Adrenal gland (tissue), 12 donors: ENCODE data around the gene PTPRE. TPM values are rescaled to one million over a fixed set of nuclear protein-coding genes. Genes with fewer than 3 reads are reported as not detected.

ENCODE experiments used
- DNase-seq, 7 donors: peaks; one replicate each; pipeline ENCODE4 v3.0.0-alpha.2; 2019 to 2020
- H3K27ac ChIP-seq, 5 donors: fragments of 200-600 bp; sonication (generic) in 4 of 5; 1 replicate in 3 of 5; 2 replicates in 2 of 5; pipeline versions ENCODE4 v1.5.1 to v1.8.0; 2016 to 2020; ENCODE audit warnings: mild to moderate bottlenecking in 1 of 5
- H3K27me3 ChIP-seq: fragments of 200-600 bp; 2 replicates; pipeline ENCODE4 v1.8.0; 2021
- H3K36me3 ChIP-seq, 2 donors: fragments of 200-600 bp; replicated peaks in 1 of 2; 1 replicate in 1 of 2; 2 replicates in 1 of 2; pipeline versions ENCODE4 v1.5.1 to v1.8.0; 2018 to 2022
- H3K4me1 ChIP-seq, 2 donors: fragments of 200-600 bp; replicated peaks in 1 of 2; 1 replicate in 1 of 2; 2 replicates in 1 of 2; pipeline versions ENCODE4 v1.5.1 to v1.8.0; 2018 to 2021
- H3K4me3 ChIP-seq, 4 donors: fragments of 200-600 bp; sonication (generic) in 3 of 4; one replicate each; pipeline ENCODE4 v1.5.1; 2016 to 2018
- H3K9me3 ChIP-seq, 3 donors: fragments of 200-600 bp; sonication (generic) in 1 of 3; replicated peaks in 1 of 3; 1 replicate in 2 of 3; 2 replicates in 1 of 3; pipeline versions ENCODE4 v1.5.1 to v1.8.0; 2016 to 2021
- POLR2A ChIP-seq, 2 donors: fragments of 450-650 bp; IDR thresholded peaks; one replicate each; pipeline ENCODE4 v1.6.1; 2017; ENCODE audit warnings: antibody characterized with exemption in 2 of 2, mild to moderate bottlenecking in 2 of 2, moderate library complexity in 1 of 2
- WGBS, 4 donors: extraction: QIAGEN DNeasy Blood & Tissue Kit in 2 of 4; methylation state at CpG; one replicate each; pipeline versions ENCODE4 v1.1.5 to v1.1.7; 2013 to 2017; 5-methylcytosine and 5-hydroxymethylcytosine counted together
- intact Hi-C, 2 donors: fragments of 100-400 bp; cut with DNase I; formaldehyde crosslinking; loops; one replicate each; pipeline versions ENCODE4 v1.14.1 to v1.15.0; 2022 to 2023
- polyA plus RNA-seq, 3 donors: library from polyadenylated mRNA; stranded (reverse); fragments of 200-250 nt in 2 of 3; fragments of 350-450 nt in 1 of 3; fragmentation: Illumina TruSeq in 1 of 3; extraction: RNeasy Lipid Tissue Mini Kit (QIAGEN cat#74804) in 1 of 3; gene quantifications; one replicate each; pipeline ENCODE4 v1.2.3, GENCODE V29; 2013 to 2014
- total RNA-seq, 9 donors: library from RNA; depleted of rRNA in 4 of 9; stranded (reverse); fragments of >200 nt in 4 of 9; fragments of 120-200 nt in 1 of 9; fragmentation: NEBNext Ultra II Directional in 1 of 9; extraction: Animal tissue kit (Norgen Biotek cat#: 25700) in 1 of 9; gene quantifications; one replicate each; pipeline versions ENCODE4 v1.1.0 to v1.2.4, GENCODE V29; 2013 to 2023
- TF ChIP-seq, protein P1 (sequence below), 6 experiments: fragments of 450-650 bp in 4 of 6; fragments of 200-600 bp in 2 of 6; sonication (generic) in 1 of 6; IDR thresholded peaks; 1 replicate in 5 of 6; 2 replicates in 1 of 6; pipeline versions ENCODE4 v1.5.1 to v1.8.0; 2016 to 2021; ENCODE audit warnings: antibody characterized with exemption in 6 of 6, mild to moderate bottlenecking in 2 of 6, moderate library complexity in 1 of 6
- donor health status: healthy with polysubstance abuse.
- donor health status: Bipolar disorder and iron deficiency.
- donor health status: DM: yes; HTN: yes; CAD: no.
- donor health status: DM: no; HTN: no; CAD: no.
- donor health status: DM: no; HTN: no; CAD: no.
- donor health status: DM: yes; HTN: yes; CAD: no.

Gene PTPRE
- total and polyA plus RNA-seq, 12 donors, result 7.6 to 52.8 (median 41.0) TPM

DNA sequence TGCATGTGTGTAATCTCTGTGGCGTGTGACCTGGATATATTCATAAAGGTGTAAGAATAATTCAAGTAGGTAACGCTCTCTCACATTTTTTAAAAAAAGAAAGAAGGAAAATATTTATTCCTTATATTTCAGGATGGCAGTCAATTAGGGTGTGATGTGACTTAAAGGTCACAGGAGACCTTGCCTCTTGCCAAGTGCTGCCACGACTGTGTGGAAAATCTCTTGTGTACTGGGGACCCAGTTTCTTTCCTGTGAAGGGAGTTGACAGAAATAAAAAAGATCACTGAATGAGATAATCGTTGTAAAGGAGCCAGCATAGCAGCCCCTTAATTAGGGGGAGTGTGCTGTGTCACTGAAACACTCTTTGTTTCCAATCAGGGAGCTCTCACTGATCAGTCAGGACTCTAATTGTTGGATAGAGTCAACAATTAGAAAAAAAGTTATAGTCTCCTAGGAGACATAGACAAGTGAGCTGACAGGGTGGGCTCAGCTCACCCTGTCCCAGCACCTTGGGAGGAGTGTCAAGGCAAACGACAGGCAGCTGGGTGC, 31.1 kb downstream of the PTPRE start:
- no peak for TF ChIP-seq POLR2A (IDR thresholded peaks at IDR 0.05)
- TF ChIP-seq, protein P1, sequence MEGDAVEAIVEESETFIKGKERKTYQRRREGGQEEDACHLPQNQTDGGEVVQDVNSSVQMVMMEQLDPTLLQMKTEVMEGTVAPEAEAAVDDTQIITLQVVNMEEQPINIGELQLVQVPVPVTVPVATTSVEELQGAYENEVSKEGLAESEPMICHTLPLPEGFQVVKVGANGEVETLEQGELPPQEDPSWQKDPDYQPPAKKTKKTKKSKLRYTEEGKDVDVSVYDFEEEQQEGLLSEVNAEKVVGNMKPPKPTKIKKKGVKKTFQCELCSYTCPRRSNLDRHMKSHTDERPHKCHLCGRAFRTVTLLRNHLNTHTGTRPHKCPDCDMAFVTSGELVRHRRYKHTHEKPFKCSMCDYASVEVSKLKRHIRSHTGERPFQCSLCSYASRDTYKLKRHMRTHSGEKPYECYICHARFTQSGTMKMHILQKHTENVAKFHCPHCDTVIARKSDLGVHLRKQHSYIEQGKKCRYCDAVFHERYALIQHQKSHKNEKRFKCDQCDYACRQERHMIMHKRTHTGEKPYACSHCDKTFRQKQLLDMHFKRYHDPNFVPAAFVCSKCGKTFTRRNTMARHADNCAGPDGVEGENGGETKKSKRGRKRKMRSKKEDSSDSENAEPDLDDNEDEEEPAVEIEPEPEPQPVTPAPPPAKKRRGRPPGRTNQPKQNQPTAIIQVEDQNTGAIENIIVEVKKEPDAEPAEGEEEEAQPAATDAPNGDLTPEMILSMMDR (IDR thresholded peaks at IDR 0.05), result no peak
- intact Hi-C loops, result no loop called here
- H3K36me3 ChIP-seq, result no peaks in the 10 kb centered on the region
- no peak overlapping the region for H3K4me3 ChIP-seq
- H3K27me3 ChIP-seq, result no peaks in the 10 kb centered on the region
- no peaks in the 10 kb centered on the region for H3K9me3 ChIP-seq
- peaks cover 2 to 28% of the 10 kb centered on the region in 2 donors for H3K4me1 ChIP-seq
- WGBS, 4 donors, result 59 to 67% (median 63%) methylated on average over 5 of the region's 5 CpGs
- peak in 1 of 7 donors; percentile 18 for DNase-seq
- H3K27ac ChIP-seq, result no peak overlapping the region

DNA sequence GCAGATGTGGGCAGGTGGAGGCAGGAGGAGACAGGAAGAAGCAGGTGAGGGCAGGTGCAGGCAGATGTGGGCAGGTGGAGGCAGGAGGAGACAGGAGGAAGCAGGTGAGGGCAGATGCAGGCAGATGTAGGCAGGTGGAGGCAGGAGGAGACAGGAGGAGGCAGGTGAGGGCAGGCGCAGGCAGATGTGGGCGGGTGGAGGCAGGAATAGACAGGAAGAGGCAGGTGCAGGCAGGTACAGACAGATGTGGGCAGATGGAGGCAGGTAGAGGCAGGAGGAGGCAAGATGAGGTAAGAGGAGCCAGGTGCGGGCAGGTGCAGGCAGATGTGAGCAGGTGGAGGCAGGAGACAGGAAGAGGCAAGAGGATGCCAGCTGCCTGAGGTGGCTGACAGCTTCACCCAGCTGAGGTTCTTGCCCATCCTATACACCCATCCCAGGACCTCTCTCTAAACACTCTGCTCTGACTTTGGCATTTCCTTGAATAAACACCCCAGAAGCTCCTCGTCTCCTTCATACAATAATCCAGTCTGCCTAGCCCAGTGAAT, 33.0 kb downstream of the PTPRE start:
- WGBS, 4 donors, result 92 to 97% (median 96%) methylated on average over 4 of the region's 4 CpGs
- Histone ChIP-seq H3K27me3 (no peaks in the 10 kb centered on the region), H3K4me1 (peaks cover 5 to 33% of the 10 kb centered on the region in 2 donors), H3K9me3 (no peaks in the 10 kb centered on the region), H3K4me3 (no peak overlapping the region), H3K27ac (no peak overlapping the region), H3K36me3 (no peaks in the 10 kb centered on the region)
- intact Hi-C loops, result no loop called here
- TF ChIP-seq, protein P1 (IDR thresholded peaks at IDR 0.05), result no peak
- TF ChIP-seq POLR2A (IDR thresholded peaks at IDR 0.05), result no peak
- DNase-seq, result peak in 1 of 7 donors; percentile 38

DNA sequence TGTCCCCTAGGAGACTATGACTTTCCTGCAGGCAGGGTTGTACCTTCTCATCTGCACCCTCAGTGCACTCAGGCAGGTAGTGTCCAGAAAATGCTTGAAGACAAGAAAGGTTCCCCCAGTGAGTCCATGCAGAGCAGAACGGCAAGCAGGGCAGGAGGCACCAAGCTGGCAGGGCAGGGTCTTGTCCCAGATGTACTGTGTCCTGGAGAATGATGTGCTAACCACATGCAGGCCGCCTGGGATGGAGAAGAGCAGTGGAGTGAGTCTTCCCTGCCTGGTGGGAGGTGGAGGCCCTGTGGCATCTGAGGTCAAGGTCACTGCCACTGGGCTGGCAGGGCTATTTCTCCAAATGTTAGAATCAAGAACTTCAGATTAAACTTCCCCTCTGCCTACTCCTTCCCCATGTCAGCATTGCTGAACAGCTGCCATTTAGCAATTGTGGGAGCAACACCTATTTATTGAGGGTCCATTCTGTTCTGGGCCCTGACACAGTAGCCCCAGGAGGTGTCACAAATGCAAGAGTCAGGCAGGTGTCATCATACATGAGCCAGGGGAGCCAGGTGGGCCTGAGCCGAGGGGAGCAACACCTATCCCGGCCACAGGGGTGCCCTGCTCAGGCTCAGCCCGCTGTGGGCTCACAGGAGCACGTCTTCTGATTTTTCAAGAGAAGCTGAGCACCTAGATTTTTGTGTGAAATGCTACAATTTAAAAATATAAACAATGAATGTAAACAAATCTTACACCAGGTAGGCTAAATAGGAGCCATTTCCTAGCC, 34.1 kb downstream of the PTPRE start:
- 61 to 95% (median 84%) methylated on average over 4 to 6 of the region's 6 CpGs for WGBS, 4 donors
- Histone ChIP-seq H3K27ac (peak overlapping the region in 1 of 5 donors; percentile 1), H3K27me3 (no peaks in the 10 kb centered on the region), H3K4me1 (peaks cover 15 to 38% of the 10 kb centered on the region in 2 donors), H3K9me3 (no peaks in the 10 kb centered on the region), H3K4me3 (no peak overlapping the region), H3K36me3 (no peaks in the 10 kb centered on the region)
- TF ChIP-seq, protein P1 (IDR thresholded peaks at IDR 0.05), result no peak
- no peak for TF ChIP-seq POLR2A (IDR thresholded peaks at IDR 0.05)
- intact Hi-C loops, result no loop called here
- peak in 2 of 7 donors; percentile 33 to 52 for DNase-seq

DNA sequence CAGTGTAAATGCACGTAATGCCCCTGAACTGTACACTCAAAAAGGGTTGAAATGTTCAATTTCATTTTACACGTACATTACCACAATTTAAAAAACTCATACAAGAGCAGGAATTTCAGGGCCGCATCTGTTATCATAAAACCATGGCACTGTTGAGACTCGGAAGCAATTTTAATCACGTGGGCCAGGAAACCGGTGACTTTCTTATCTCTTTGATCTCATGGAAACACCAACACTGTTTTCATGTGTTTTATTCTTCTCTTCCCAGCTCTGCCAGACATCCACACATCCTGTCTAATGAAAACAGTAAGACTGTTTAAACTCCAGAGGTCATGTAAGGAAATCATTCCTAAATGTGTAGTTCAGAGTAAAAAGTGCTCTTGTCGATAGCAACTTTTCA, 35.9 kb downstream of the PTPRE start:
- peak in 5 of 7 donors; percentile 60 to 75 (median 68) for DNase-seq
- no peak overlapping the region for H3K4me3 ChIP-seq
- H3K9me3 ChIP-seq, result no peaks in the 10 kb centered on the region
- intact Hi-C loops, result no loop called here
- H3K27ac ChIP-seq, result peak overlapping the region in 3 of 5 donors; percentile 1 to 69 (median 67)
- H3K4me1 ChIP-seq, result peaks cover 15 to 37% of the 10 kb centered on the region in 2 donors
- no peaks in the 10 kb centered on the region for H3K27me3 ChIP-seq
- H3K36me3 ChIP-seq, result no peaks in the 10 kb centered on the region
- no peak for TF ChIP-seq POLR2A (IDR thresholded peaks at IDR 0.05)
- TF ChIP-seq, protein P1 (IDR thresholded peaks at IDR 0.05), result no peak
- 19 to 32% (median 26%) methylated on average over 7 of the region's 7 CpGs for WGBS, 4 donors
